ENCODE data around the gene FMN2.

GRCh38 chr1:240515505-240515904, 423.8 kb downstream of the FMN2 start:
- TF ChIP-seq, protein P1, sequence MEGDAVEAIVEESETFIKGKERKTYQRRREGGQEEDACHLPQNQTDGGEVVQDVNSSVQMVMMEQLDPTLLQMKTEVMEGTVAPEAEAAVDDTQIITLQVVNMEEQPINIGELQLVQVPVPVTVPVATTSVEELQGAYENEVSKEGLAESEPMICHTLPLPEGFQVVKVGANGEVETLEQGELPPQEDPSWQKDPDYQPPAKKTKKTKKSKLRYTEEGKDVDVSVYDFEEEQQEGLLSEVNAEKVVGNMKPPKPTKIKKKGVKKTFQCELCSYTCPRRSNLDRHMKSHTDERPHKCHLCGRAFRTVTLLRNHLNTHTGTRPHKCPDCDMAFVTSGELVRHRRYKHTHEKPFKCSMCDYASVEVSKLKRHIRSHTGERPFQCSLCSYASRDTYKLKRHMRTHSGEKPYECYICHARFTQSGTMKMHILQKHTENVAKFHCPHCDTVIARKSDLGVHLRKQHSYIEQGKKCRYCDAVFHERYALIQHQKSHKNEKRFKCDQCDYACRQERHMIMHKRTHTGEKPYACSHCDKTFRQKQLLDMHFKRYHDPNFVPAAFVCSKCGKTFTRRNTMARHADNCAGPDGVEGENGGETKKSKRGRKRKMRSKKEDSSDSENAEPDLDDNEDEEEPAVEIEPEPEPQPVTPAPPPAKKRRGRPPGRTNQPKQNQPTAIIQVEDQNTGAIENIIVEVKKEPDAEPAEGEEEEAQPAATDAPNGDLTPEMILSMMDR (conservative IDR thresholded peaks at IDR 0.05 in 1 of 2, IDR thresholded peaks at IDR 0.05 in 1 of 2; ENCODE audit: low read depth in 1 of 2, low read length in 2 of 2): no peak
- no peak for TF ChIP-seq EZH2 (IDR thresholded peaks at IDR 0.05; ENCODE audit: low read length, missing control alignments)
